Measurements from ENCODE around the gene FBL.
A peak's percentile ranks its signal among the peaks of the same experiment; 100 is the strongest.

GRCh38 chr19:39833464-39834286 lies 12.5 kb downstream of the FBL start, which contains the start of gene DYRK1B:
- TF ChIP-seq CTCF (IDR thresholded peaks at IDR 0.05): no peak
- peak; percentile 24 for TF ChIP-seq POLR2A (IDR thresholded peaks at IDR 0.05)
- TF ChIP-seq EP300 (IDR thresholded peaks at IDR 0.05): no peak

Data from ovary (tissue), 3 donors.